ENCODE measurements around the gene ASB8.
"Not testable (repeated sequence)": the region's sequence is repeated elsewhere in the genome, so short reads cannot be mapped to it uniquely, and the experiment has no call there.

The ASB8 gene

GRCh38 chr12:48151103-48151771 is 6.1 kb downstream of the ASB8 start:
- FAIRE-seq (no peak), DNase-seq (ENCODE audit: extremely low spot score, insufficient read length, low read depth) (no peak)

DNA sequence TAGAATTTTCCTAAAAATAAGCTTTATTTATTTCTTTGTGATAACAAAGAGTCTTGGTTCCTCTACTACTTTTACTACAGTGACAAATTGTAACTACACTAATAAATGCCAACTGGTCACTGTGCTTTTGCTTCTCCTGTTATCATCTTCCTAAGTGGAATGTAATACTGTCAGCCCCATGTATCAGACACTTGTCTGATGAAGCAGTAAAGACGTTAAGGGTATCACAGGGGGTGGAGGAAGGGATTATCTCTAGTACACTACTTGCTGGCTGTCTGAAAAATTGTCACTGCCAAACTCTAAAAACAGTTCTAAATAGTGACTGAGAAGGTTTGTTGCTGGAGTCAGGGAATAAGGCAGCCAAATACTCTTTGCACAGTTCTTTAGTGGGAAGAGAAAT is 11.3 kb downstream of the ASB8 start:
- no peak for FAIRE-seq
- DNase-seq (ENCODE audit: extremely low spot score, insufficient read length, low read depth), result no peak

DNA sequence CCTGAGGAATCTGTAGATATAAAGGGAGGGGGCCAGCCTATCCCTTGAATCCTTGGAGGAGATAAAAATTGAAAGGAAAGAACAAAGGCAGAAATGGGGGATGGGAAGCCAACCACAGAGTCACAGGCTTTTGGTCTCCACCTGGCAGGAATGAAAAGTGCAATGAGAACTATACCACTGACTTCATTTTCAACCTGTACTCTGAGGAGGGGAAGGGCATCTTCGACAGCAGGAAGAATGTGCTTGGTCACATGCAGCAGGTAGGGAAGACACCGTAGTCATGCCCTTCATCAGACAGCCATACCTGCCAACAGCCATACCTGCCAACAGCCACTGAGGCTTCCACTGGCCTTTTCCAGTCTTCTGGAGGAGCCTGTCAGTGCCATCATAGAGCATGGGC is 13.4 kb downstream of the ASB8 start:
- DNase-seq (ENCODE audit: extremely low spot score, insufficient read length, low read depth), result no peak
- no peak for FAIRE-seq

GRCh38 chr12:48142818-48143674 is 14.3 kb downstream of the ASB8 start:
- DNase-seq (ENCODE audit: extremely low spot score, insufficient read length, low read depth) (no peak), FAIRE-seq (no peak)

GRCh38 chr12:48135027-48135426 is 22.3 kb downstream of the ASB8 start:
- FAIRE-seq (no peak), DNase-seq (ENCODE audit: extremely low spot score, insufficient read length, low read depth) (no peak)

DNA sequence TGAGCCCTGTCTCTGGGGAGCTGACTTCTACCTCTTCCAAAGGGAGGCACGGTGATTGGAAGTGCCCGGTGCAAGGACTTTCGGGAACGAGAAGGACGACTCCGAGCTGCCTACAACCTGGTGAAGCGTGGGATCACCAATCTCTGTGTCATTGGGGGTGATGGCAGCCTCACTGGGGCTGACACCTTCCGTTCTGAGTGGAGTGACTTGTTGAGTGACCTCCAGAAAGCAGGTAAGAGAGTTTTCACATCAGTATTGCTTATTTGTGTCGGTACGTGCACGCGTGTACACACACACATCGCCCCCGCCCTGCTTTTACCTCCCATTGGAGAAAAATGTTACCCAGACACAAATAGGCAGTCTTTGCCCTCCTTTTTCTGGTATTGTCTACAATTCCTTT is 24.5 kb downstream of the ASB8 start:
- no peak for FAIRE-seq
- no peak for DNase-seq (ENCODE audit: extremely low spot score, insufficient read length, low read depth)

DNA sequence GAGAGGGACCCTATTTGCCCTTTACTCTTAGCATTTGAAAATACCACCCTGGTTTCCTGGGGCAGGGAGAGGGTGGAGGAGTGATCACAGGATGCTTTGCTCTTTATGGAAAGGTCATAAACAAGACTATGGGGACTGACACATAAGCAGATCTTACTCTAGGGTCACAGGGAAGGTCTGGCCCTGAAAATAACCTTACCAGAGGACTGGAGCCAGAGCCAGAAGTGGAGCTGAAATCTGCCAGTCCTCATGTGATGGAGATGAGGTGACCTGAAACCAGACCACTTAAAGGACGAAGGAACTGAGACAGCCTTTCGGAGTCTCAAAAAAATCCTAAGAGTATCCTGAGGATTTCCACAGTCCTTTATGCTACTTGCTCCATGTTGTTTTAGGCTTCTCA is 25.8 kb downstream of the ASB8 start:
- DNase-seq (ENCODE audit: extremely low spot score, insufficient read length, low read depth), result no peak
- no peak for FAIRE-seq

- DNase-seq (ENCODE audit: extremely low spot score, insufficient read length, low read depth), result no peak
- FAIRE-seq, result no peak
Measured at GRCh38 chr12:48129376-48129775, 27.9 kb downstream of the ASB8 start.

DNA sequence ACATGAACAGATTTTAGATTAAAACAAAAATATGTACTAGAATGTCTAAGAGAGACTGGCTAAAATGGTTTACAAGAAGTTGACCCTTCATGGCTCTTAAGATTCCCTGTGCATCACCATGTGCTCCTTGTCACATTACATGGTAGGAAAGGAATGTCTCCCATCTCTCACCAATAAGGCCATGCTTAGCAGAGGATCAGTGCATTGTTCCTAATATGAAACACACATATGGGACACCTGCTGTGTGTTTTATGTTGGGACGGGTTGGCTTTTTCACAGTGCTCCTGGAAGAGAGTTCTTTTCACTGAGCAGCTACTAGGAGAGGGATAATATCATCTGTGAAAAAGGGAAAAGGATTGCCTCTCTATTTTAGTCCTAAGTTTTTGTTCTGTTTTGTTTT is 28.5 kb downstream of the ASB8 start:
- DNase-seq (ENCODE audit: extremely low spot score, insufficient read length, low read depth) (no peak), FAIRE-seq (no peak)

- no peak for DNase-seq (ENCODE audit: extremely low spot score, insufficient read length, low read depth)
- no peak for FAIRE-seq
Measured at GRCh38 chr12:48126953-48127630, 30.2 kb downstream of the ASB8 start.

- no peak for FAIRE-seq
- no peak for DNase-seq (ENCODE audit: extremely low spot score, insufficient read length, low read depth)
Measured at GRCh38 chr12:48125985-48126384, 31.3 kb downstream of the ASB8 start.

GRCh38 chr12:48125542-48125941 is 31.8 kb downstream of the ASB8 start:
- not testable (repeated sequence) for FAIRE-seq; DNase-seq (ENCODE audit: extremely low spot score, insufficient read length, low read depth)

DNA sequence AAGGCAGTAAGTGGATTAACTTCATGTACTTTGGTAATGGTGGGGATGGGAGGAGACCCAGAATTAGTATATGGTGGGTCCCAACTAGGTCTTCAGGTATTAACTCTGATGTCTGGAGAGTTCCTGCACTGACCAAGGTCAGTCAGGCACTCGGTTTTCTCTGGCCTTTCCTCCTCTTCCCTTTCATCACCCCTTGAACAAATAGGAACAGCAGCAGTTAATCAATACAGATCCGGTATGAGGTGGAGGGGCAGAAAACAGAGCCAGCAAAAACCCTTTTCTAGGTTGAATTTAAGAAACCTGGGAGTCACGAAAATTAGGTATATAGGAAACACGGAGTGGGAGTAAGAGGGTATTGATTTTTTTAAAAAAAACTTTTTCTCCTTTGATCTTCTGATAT is 34.1 kb downstream of the ASB8 start:
- DNase-seq (ENCODE audit: extremely low spot score, insufficient read length, low read depth) (no peak), FAIRE-seq (no peak)

DNA sequence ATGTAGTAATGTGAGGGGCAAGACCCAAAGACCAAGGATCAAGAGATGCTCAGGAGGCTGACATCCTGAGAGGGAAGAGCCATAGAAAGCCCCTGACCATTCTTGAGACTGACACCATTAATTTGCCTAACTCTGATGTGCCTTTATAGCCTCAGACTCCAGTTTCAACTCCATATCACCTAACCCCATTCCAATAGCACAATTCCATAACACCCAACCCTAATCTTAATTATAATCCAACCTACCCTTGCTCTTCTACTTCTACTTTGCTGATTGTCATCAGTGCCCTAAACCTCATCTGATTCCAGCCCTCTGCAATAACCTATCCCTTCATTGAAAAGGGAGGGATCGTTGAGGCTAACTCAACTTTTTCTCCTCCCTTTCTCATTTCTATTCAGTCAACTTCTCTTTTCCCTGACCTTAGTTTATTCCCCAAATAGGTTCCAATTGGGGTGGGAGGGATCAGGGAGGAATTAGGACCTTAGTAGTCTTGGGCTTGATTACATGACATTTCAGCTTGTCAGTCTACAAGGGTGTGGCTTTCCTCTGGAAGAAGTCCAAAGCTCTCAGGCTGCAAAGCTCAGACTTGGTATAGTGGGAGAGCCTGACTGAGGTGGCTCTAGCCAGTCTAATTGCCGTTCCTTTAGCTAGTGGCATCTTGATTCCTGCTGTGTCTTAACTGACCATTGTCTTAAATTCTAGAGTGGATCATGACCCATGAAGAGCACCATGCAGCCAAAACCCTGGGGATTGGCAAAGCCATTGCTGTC is 35.1 kb downstream of the ASB8 start:
- FAIRE-seq (no peak), DNase-seq (ENCODE audit: extremely low spot score, insufficient read length, low read depth) (no peak)

DNA sequence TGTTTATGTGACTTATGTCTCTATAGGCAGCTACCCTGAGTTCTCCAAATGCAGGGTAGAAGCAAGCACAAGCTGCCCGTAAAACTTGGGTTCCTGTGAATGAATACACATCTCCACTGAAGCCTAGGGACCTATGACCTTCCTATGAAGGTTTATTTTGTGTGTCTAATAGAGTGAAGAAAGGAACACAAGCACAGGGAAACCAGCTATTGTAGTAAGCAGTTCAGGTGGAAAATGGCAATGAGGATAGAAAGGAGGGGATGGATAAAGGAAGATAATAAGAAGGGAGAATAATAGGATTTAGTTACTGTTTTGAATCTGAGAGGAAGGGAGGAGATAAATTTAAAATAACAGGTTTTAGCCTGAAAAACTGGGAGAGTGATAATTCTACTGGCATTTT is 35.8 kb downstream of the ASB8 start:
- FAIRE-seq (no peak), DNase-seq (ENCODE audit: extremely low spot score, insufficient read length, low read depth) (no peak)

DNA sequence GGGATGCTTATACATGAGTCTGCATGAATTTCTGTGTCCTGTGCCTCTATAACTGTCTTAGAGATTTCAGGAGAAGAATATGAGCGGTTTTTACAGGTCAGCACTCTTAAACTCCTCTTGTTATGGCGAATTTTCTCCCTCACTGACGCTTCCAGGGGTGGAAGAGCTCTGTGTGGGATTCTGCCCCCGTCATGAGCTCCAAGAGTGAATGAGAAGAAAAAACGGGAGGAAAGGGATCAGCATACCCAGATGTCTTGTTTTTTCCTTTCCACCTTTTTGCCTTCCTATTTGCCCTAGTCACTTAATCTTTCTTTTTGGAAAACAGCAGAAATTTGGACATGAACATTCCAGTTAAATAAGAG is 37.5 kb downstream of the ASB8 start:
- DNase-seq (ENCODE audit: extremely low spot score, insufficient read length, low read depth) (no peak), FAIRE-seq (no peak)

- DNase-seq (ENCODE audit: extremely low spot score, insufficient read length, low read depth), result peak; percentile 72
- peak; percentile 98 for FAIRE-seq
Measured at GRCh38 chr12:48119078-48119833, 38.1 kb downstream of the ASB8 start, which contains the start of gene PFKM. Gene PFKM (plus strand): TSS chr12:48119364. CDS start chr12:48122775, 3,411 bp downstream.

- FAIRE-seq (no peak), DNase-seq (ENCODE audit: extremely low spot score, insufficient read length, low read depth) (no peak)
Measured at GRCh38 chr12:48118284-48118871, 38.9 kb downstream of the ASB8 start.

- DNase-seq (ENCODE audit: extremely low spot score, insufficient read length, low read depth), result no peak
Measured at GRCh38 chr12:48115957-48116356, 41.4 kb downstream of the ASB8 start.

More at GRCh38 chr12:48115957-48116356, 41.4 kb downstream of the ASB8 start:
- no peak for FAIRE-seq

Measured in GM18507 (cell line).